H1 (cell line): ENCODE results near the gene KSR2. TPM values are rescaled to one million over a fixed set of nuclear protein-coding genes. Genes with fewer than 3 reads are reported as not detected.
"Not testable (repeated sequence)": the region's sequence is repeated elsewhere in the genome, so short reads cannot be mapped to it uniquely, and the experiment has no call there.

Experiments
- CTCF ChIA-PET: fragments of 300-600 bp; sonication (Branson Sonifier 250); formaldehyde crosslinking; loops from one replicate; lab custom pipeline; 2021; ENCODE audit not compliant: partially characterized antibody; lab: Charles Lee
- POLR2A ChIA-PET: fragments of 300-600 bp; sonication (Branson Sonifier 250); formaldehyde crosslinking; loops from one replicate; lab custom pipeline; 2021; ENCODE audit warnings: inconsistent platforms; ENCODE audit not compliant: partially characterized antibody; lab: Charles Lee
- DNase-seq, 2 experiments: peaks; one replicate each; pipeline versions ENCODE4 v3.0.0 to v3.0.0-alpha.2; 2010 to 2022; ENCODE audit warnings: low spot score in 2 of 2, low read depth in 1 of 2, mixed read lengths in 1 of 2
- FAIRE-seq: peaks from 2 replicates; lab custom pipeline; 2011; peaks lifted over from hg19 to GRCh38; lab: Jason Lieb, UNC
- H2AFZ ChIP-seq: 2 replicates; pipeline ENCODE4 v1.8.1; 2012; ENCODE audit warnings: low read length, inconsistent platforms
- H2AK5ac ChIP-seq: 2 replicates; pipeline ENCODE4 v1.6.1; 2013; ENCODE audit warnings: low read depth, low read length
- H2BK120ac ChIP-seq: replicated peaks from 2 replicates; pipeline ENCODE3; 2013; ENCODE audit warnings: low read depth, low read length, inconsistent platforms
- H2BK12ac ChIP-seq: 2 replicates; pipeline ENCODE4 v1.6.1; 2013; ENCODE audit warnings: low read depth, low read length
- H2BK15ac ChIP-seq: 2 replicates; pipeline ENCODE4 v1.6.1; 2013; ENCODE audit warnings: low read length
- H2BK20ac ChIP-seq: 2 replicates; pipeline ENCODE4 v1.6.1; 2013; ENCODE audit warnings: low read length
- H2BK5ac ChIP-seq: 2 replicates; pipeline ENCODE4 v1.6.1; 2013; ENCODE audit warnings: low read depth, low read length
- H3K14ac ChIP-seq: 2 replicates; pipeline ENCODE4 v1.6.1; 2013; ENCODE audit warnings: inconsistent platforms; ENCODE audit not compliant: insufficient read length
- H3K18ac ChIP-seq: 2 replicates; pipeline ENCODE4 v1.6.1; 2013; ENCODE audit warnings: low read length; ENCODE audit errors: extremely low read depth
- H3K23ac ChIP-seq: 2 replicates; pipeline ENCODE4 v1.6.1; 2013; ENCODE audit warnings: inconsistent platforms; ENCODE audit not compliant: insufficient read length
- H3K23me2 ChIP-seq: 2 replicates; pipeline ENCODE4 v1.6.1; 2013; ENCODE audit warnings: low read depth, low read length
- H3K27ac ChIP-seq: 2 replicates; pipeline ENCODE4 v1.6.1; 2011; ENCODE audit warnings: low read depth, low read length, inconsistent platforms
- H3K27me3 ChIP-seq, 4 experiments: replicated peaks in 1 of 4; 1 replicate in 1 of 4; 2 replicates in 3 of 4; pipeline versions ENCODE4 v1.6.1 to v1.8.1; 2011 to 2013; ENCODE audit warnings: low read length in 3 of 4, mild to moderate bottlenecking in 3 of 4, inconsistent platforms in 2 of 4, mixed read lengths in 2 of 4, moderate library complexity in 1 of 4; ENCODE audit not compliant: control insufficient read depth in 3 of 4, insufficient read depth in 3 of 4; ENCODE audit errors: extremely low read depth in 1 of 4
- H3K36me3 ChIP-seq, 4 experiments: 2 replicates each; pipeline versions ENCODE4 v1.6.1 to v1.8.1; 2011 to 2013; ENCODE audit warnings: mild to moderate bottlenecking in 4 of 4, low read length in 3 of 4, moderate library complexity in 2 of 4, control low read depth in 1 of 4, inconsistent platforms in 1 of 4; ENCODE audit not compliant: insufficient read depth in 4 of 4, control insufficient read depth in 2 of 4
- H3K4ac ChIP-seq: replicated peaks from 2 replicates; pipeline ENCODE3; 2013; ENCODE audit warnings: low read length, low read depth, mixed read lengths, inconsistent platforms; ENCODE audit not compliant: insufficient read length
- H3K4me1 ChIP-seq, 4 experiments: replicated peaks in 1 of 4; 1 replicate in 1 of 4; 2 replicates in 3 of 4; pipeline versions ENCODE4 v1.6.1 to v1.8.1; 2011 to 2013; ENCODE audit warnings: low read length in 3 of 4, inconsistent platforms in 2 of 4, mixed read lengths in 1 of 4; ENCODE audit not compliant: insufficient read depth in 4 of 4, control insufficient read depth in 3 of 4
- H3K4me2 ChIP-seq, 2 experiments: 2 replicates each; pipeline versions ENCODE4 v1.6.1 to v1.8.1; 2011 to 2013; ENCODE audit warnings: low read depth in 2 of 2, low read length in 2 of 2, control low read depth in 1 of 2, inconsistent platforms in 1 of 2, mild to moderate bottlenecking in 1 of 2; ENCODE audit not compliant: insufficient read depth in 1 of 2
- H3K4me3 ChIP-seq, 4 experiments: fragments of 200-600, 300-600 bp in 1 of 4; sonication (generic), shearing (Covaris generic), sonication (Bioruptor Twin) in 1 of 4; 2 replicates each; pipeline versions ENCODE4 v1.5.1 to v1.8.1; 2011 to 2016; ENCODE audit warnings: low read length in 4 of 4, low read depth in 3 of 4, control low read depth in 2 of 4, inconsistent platforms in 2 of 4, mild to moderate bottlenecking in 2 of 4, mixed read lengths in 1 of 4, moderate library complexity in 1 of 4; ENCODE audit not compliant: insufficient read depth in 2 of 4; ENCODE audit errors: extremely low read depth in 1 of 4
- H3K56ac ChIP-seq: replicated peaks from 2 replicates; pipeline ENCODE3; 2013; ENCODE audit warnings: low read depth, mild to moderate bottlenecking, mixed read lengths, low read length, inconsistent platforms; ENCODE audit not compliant: insufficient read length
- H3K79me1 ChIP-seq: 2 replicates; pipeline ENCODE4 v1.6.1; 2013; ENCODE audit warnings: low read depth, low read length, control low read depth
- H3K79me2 ChIP-seq, 2 experiments: 2 replicates each; pipeline versions ENCODE4 v1.6.1 to v1.8.1; 2012 to 2013; ENCODE audit warnings: low read length in 2 of 2, mild to moderate bottlenecking in 2 of 2, inconsistent platforms in 1 of 2; ENCODE audit not compliant: insufficient read depth in 2 of 2, control insufficient read depth in 1 of 2
- H3K9ac ChIP-seq, 4 experiments: replicated peaks in 1 of 4; 1 replicate in 1 of 4; 2 replicates in 3 of 4; pipeline versions ENCODE4 v1.6.1 to v1.8.1; 2011 to 2013; ENCODE audit warnings: low read depth in 3 of 4, low read length in 3 of 4, control low read depth in 2 of 4, mild to moderate bottlenecking in 2 of 4, moderate library complexity in 2 of 4, inconsistent platforms in 1 of 4; ENCODE audit errors: extremely low read depth in 1 of 4
- H3K9me3 ChIP-seq, 2 experiments: 2 replicates each; pipeline versions ENCODE4 v1.6.1 to v1.8.1; 2012 to 2013; ENCODE audit warnings: mild to moderate bottlenecking in 2 of 2, moderate library complexity in 2 of 2, control low read depth in 1 of 2, inconsistent platforms in 1 of 2, low read depth in 1 of 2, low read length in 1 of 2, mixed read lengths in 1 of 2; ENCODE audit not compliant: insufficient read depth in 2 of 2
- H4K20me1 ChIP-seq, 2 experiments: replicated peaks in 1 of 2; 2 replicates each; pipeline versions ENCODE3 to v1.8.1; 2011 to 2013; ENCODE audit warnings: inconsistent platforms in 2 of 2, low read length in 2 of 2, mild to moderate bottlenecking in 1 of 2; ENCODE audit not compliant: insufficient read depth in 2 of 2, control insufficient read depth in 1 of 2
- H4K5ac ChIP-seq: 2 replicates; pipeline ENCODE4 v1.6.1; 2013; ENCODE audit warnings: low read length, low read depth, mixed read lengths, inconsistent platforms; ENCODE audit not compliant: insufficient read length
- H4K8ac ChIP-seq: 2 replicates; pipeline ENCODE4 v1.8.0; 2013; ENCODE audit warnings: mild to moderate bottlenecking, moderate library complexity, low read length, inconsistent platforms; ENCODE audit not compliant: insufficient read depth; ENCODE audit errors: extremely low read depth
- H4K91ac ChIP-seq: replicated peaks from 2 replicates; pipeline ENCODE3; 2013; ENCODE audit warnings: low read length, mixed read lengths, inconsistent platforms; ENCODE audit not compliant: insufficient read length
- WGBS, 2 experiments: shearing (Covaris generic) in 1 of 2; methylation state at CpG; one replicate each; pipeline versions ENCODE4 v1.1.6 to v1.1.7; 2013 to 2015; ENCODE audit warnings: low lambda C conversion rate in 2 of 2, mixed read lengths in 2 of 2, inconsistent platforms in 1 of 2, low coverage in 1 of 2, missing lambda C conversion rate in 1 of 2; ENCODE audit not compliant: insufficient replicate concordance in 2 of 2, insufficient coverage in 1 of 2, insufficient read length in 1 of 2; ENCODE audit errors: extremely low coverage in 1 of 2, missing lambda C conversion rate in 1 of 2; 5-methylcytosine and 5-hydroxymethylcytosine counted together
- polyA plus RNA-seq, 7 experiments: library from polyadenylated mRNA; depleted of rRNA in 3 of 7; stranded (reverse) in 5 of 7; unstranded in 2 of 7; fragments of >200 nt in 5 of 7; fragments of 200-250 nt in 2 of 7; gene quantifications; 1 replicate in 5 of 7; 2 replicates in 1 of 7; 4 replicates in 1 of 7; pipeline versions ENCODE4 v1.2.1 to v1.2.3, GENCODE V29; 2011 to 2013; ENCODE audit warnings: missing spikeins in 2 of 7, mixed read lengths in 2 of 7
- total RNA-seq: library from RNA; stranded (reverse); fragmentation: NEBNext Ultra II Directional; extraction: Animal tissue kit (Norgen Biotek cat#: 25700); gene quantifications from 2 replicates; pipeline ENCODE4 v1.2.1, GENCODE V29; 2021

The KSR2 gene
- total and polyA plus RNA-seq, 2 of the 8 experiments (the other 6 are each of a cell fraction or from before 2014, with no cell fraction given), result 0.74 to 2.2 TPM

DNA sequence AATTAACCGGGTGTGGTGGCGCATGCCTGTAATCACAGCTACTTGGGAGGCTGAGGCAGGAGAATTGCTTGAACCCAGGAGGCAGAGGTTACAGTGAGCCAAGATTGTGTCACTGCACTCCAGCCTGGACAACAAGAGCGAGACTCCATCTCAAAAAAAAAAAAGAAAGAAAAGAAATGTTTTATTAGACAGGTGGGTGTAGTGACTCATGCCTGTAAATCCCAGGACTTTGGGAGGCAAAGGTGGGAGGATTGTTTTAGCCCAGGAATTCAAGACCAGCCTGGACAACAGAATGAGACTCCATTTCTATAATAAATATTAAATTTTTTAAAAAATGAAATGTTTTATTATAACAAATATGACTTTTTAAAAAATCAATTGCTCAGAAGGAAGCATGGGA lies 77.5 kb downstream of the KSR2 start:
- POLR2A ChIA-PET, H3K4me1 ChIP-seq, H2BK20ac ChIP-seq, H2AFZ ChIP-seq, H2BK12ac ChIP-seq, H3K36me3 ChIP-seq, H3K9ac ChIP-seq, H3K56ac ChIP-seq, FAIRE-seq, H2BK5ac ChIP-seq, H3K4me3 ChIP-seq, H3K4me2 ChIP-seq, H4K5ac ChIP-seq, H3K9me3 ChIP-seq, H3K79me2 ChIP-seq, H3K14ac ChIP-seq, H4K20me1 ChIP-seq, H2AK5ac ChIP-seq, H3K23ac ChIP-seq, CTCF ChIA-PET, H3K18ac ChIP-seq, H3K23me2 ChIP-seq, H3K27me3 ChIP-seq, H3K4ac ChIP-seq, H3K79me1 ChIP-seq, H2BK15ac ChIP-seq, H4K91ac ChIP-seq, H3K27ac ChIP-seq, H4K8ac ChIP-seq, DNase-seq, H2BK120ac ChIP-seq: not testable (repeated sequence)
- WGBS, 2 experiments, result 97% methylated on average over 3 of the region's 3 CpGs; no CpG with 5 or more reads in 1 of the 2 experiments
